HG03354 (cell line): ENCODE data around the gene C11orf24.
A peak's percentile ranks its signal among the peaks of the same experiment; 100 is the strongest.
"Not testable (repeated sequence)": the region's sequence is repeated elsewhere in the genome, so short reads cannot be mapped to it uniquely, and the experiment has no call there.

ENCODE experiments used
- ATAC-seq: cut with Tn5 transposase; IDR thresholded peaks from one replicate; pipeline ENCODE4 v1.9.1; 2021; ENCODE audit warnings: mild to moderate bottlenecking; ENCODE audit not compliant: unreplicated experiment, poor library complexity, severe bottlenecking

C11orf24 gene

GRCh38 chr11:68257477-68258362, 14.1 kb downstream of the C11orf24 start:
- no peak for ATAC-seq

GRCh38 chr11:68256331-68256741, 15.4 kb downstream of the C11orf24 start:
- no peak for ATAC-seq

- no peak for ATAC-seq
These were observed 16.2 kb downstream of the C11orf24 start for GRCh38 chr11:68255526-68255925.

GRCh38 chr11:68254421-68254820, 17.4 kb downstream of the C11orf24 start:
- no peak for ATAC-seq

- no peak for ATAC-seq
These were observed 20.0 kb downstream of the C11orf24 start for GRCh38 chr11:68251765-68252164.

- not testable (repeated sequence) for ATAC-seq
These were observed 26.9 kb downstream of the C11orf24 start for GRCh38 chr11:68244912-68245311.

GRCh38 chr11:68243847-68244246, 27.9 kb downstream of the C11orf24 start:
- not testable (repeated sequence) for ATAC-seq

GRCh38 chr11:68242616-68243015, 29.2 kb downstream of the C11orf24 start:
- no peak for ATAC-seq

- no peak for ATAC-seq
These were observed 40.2 kb downstream of the C11orf24 start for GRCh38 chr11:68231621-68232020.

GRCh38 chr11:68229601-68230000, 42.2 kb downstream of the C11orf24 start:
- no peak for ATAC-seq

GRCh38 chr11:68226421-68226820, 45.4 kb downstream of the C11orf24 start:
- ATAC-seq: no peak

- ATAC-seq: no peak
These were observed 47.2 kb downstream of the C11orf24 start for GRCh38 chr11:68224606-68225005.

GRCh38 chr11:68223275-68223674, 48.5 kb downstream of the C11orf24 start:
- ATAC-seq: no peak

- ATAC-seq: no peak
These were observed 50.4 kb downstream of the C11orf24 start for GRCh38 chr11:68221406-68221805.

GRCh38 chr11:68216171-68216938, 55.4 kb downstream of the C11orf24 start:
- no peak for ATAC-seq

GRCh38 chr11:68215524-68216170, 56.1 kb downstream of the C11orf24 start:
- ATAC-seq: no peak

GRCh38 chr11:68215087-68215445, 56.7 kb downstream of the C11orf24 start:
- ATAC-seq: no peak

GRCh38 chr11:68214173-68215086, 57.3 kb downstream of the C11orf24 start:
- ATAC-seq: no peak

GRCh38 chr11:68213555-68214172, 58.1 kb downstream of the C11orf24 start:
- ATAC-seq: peak; percentile 47
